Nephron (organoid): Measurements from ENCODE around the gene ZNF407.

Experiments used
- H3K27ac Mint-ChIP-seq, 3 experiments: 2 replicates each; pipeline ENCODE4 v1.8.0; 2020; ENCODE audit warnings: mixed read lengths in 3 of 3, mild to moderate bottlenecking in 2 of 3, moderate library complexity in 1 of 3
- H3K27me3 Mint-ChIP-seq: 2 replicates; pipeline ENCODE4 v1.8.0; 2021; ENCODE audit warnings: low read depth, mild to moderate bottlenecking, moderate library complexity, mixed read lengths
- H3K36me3 Mint-ChIP-seq: 2 replicates; pipeline ENCODE4 v1.8.0; 2020; ENCODE audit warnings: low read depth, mixed read lengths
- H3K4me1 Mint-ChIP-seq: 2 replicates; pipeline ENCODE4 v1.8.0; 2020; ENCODE audit warnings: mixed read lengths
- H3K4me3 Mint-ChIP-seq, 3 experiments: 2 replicates each; pipeline ENCODE4 v1.8.0; 2020; ENCODE audit warnings: mild to moderate bottlenecking in 3 of 3, mixed read lengths in 3 of 3, moderate library complexity in 2 of 3
- H3K9me3 Mint-ChIP-seq: 2 replicates; pipeline ENCODE4 v1.8.0; 2020; ENCODE audit warnings: mixed read lengths
- TF ChIP-seq, protein P1 (sequence below), 3 experiments: fragments of 200-600 bp; sonication (generic); IDR thresholded peaks; one replicate each; pipeline ENCODE4 v1.5.0; 2021; ENCODE audit warnings: antibody characterized with exemption in 3 of 3; ENCODE audit not compliant: unreplicated experiment in 3 of 3

Gene ZNF407

DNA sequence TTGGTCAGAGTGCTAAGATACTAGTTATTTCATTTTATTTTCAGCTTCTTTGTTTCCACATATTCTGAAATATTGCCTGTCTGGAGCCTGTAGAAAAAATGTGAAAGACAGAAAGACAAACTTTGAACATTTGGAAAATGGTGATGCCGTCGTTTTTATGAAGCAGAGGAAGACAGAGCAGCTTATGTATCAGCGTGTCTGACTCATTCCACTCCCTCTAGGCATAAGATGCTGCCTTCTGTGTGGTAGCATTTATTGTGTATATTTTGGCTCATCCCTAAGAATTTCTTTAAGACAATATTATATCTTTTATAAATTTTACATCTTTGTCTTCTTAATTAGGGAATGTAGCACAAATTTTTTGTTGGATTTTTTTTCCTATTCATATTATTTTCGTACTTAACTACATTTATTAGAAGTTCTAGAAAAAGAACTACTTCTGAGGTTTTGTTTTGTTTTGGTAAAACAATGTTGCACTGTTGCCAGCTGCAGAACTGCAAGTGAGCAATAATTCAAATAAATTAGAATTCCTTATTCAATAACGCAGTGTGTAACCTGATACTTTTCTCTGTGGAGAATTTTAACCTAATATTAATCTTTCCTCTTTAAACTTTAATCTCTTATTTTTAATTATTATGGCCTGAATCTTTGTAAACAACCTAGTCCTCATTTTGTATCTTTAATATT lies 300.4 kb downstream of the ZNF407 start:
- Mint-ChIP-seq H3K36me3 (no peaks in the 10 kb centered on the region), H3K27me3 (no peaks in the 10 kb centered on the region), H3K4me1 (peaks cover 37% of the 10 kb centered on the region), H3K27ac (peak overlapping the region in 2 of 3 experiments; percentile 39 to 88), H3K9me3 (no peaks in the 10 kb centered on the region), H3K4me3 (peak overlapping the region in 1 of 3 experiments; percentile 40)
- TF ChIP-seq, protein P1, sequence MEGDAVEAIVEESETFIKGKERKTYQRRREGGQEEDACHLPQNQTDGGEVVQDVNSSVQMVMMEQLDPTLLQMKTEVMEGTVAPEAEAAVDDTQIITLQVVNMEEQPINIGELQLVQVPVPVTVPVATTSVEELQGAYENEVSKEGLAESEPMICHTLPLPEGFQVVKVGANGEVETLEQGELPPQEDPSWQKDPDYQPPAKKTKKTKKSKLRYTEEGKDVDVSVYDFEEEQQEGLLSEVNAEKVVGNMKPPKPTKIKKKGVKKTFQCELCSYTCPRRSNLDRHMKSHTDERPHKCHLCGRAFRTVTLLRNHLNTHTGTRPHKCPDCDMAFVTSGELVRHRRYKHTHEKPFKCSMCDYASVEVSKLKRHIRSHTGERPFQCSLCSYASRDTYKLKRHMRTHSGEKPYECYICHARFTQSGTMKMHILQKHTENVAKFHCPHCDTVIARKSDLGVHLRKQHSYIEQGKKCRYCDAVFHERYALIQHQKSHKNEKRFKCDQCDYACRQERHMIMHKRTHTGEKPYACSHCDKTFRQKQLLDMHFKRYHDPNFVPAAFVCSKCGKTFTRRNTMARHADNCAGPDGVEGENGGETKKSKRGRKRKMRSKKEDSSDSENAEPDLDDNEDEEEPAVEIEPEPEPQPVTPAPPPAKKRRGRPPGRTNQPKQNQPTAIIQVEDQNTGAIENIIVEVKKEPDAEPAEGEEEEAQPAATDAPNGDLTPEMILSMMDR (IDR thresholded peaks at IDR 0.05; ENCODE audit: unreplicated experiment in 3 of 3) = no peak

DNA sequence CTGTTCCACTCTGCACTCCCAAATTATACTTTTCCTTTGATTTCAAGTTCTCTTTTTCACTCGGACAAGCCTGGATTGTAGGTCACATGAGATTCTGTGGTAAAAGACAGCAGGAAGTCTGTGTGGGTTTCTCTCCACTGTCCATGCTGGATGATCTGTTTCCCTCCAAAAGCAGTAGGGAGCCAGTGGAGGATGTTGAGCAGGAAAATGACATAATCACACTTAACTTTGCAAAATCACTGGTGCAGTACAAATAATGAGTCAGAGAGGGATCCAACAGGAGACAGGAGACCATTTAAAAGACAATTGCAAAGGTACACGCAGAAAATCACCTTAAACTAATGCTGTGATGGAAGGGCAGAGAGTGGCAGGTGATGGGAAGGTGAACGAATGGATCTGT lies 301.3 kb downstream of the ZNF407 start:
- H3K4me1 Mint-ChIP-seq = peaks cover 37% of the 10 kb centered on the region
- H3K4me3 Mint-ChIP-seq = peak overlapping the region in 1 of 3 experiments; percentile 2
- no peaks in the 10 kb centered on the region for H3K9me3 Mint-ChIP-seq
- H3K27ac Mint-ChIP-seq = peak overlapping the region in 2 of 3 experiments; percentile 66 to 88
- no peaks in the 10 kb centered on the region for H3K36me3 Mint-ChIP-seq
- TF ChIP-seq, protein P1 (IDR thresholded peaks at IDR 0.05; ENCODE audit: unreplicated experiment in 3 of 3) = no peak
- H3K27me3 Mint-ChIP-seq = no peaks in the 10 kb centered on the region

DNA sequence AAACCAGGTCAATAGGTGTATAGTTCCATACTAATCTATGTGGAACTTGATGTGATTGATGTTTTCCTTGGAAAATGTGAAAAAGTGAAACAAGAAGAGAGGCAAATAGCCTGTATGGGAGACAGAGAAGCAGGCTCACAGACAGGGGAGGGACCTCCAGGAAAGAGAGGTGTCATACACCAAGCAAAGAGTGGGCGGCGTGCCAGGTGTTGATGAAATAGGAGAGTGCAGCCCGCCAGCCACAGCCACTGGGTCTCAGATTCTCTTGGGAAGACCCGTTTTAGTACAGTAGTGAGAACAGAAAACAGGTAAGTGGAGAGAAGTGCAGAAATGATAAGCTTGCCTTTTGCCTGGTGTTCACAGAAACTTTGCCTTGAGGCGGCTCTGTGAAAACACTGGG lies 301.9 kb downstream of the ZNF407 start:
- TF ChIP-seq, protein P1 (IDR thresholded peaks at IDR 0.05; ENCODE audit: unreplicated experiment in 3 of 3) = no peak
- H3K4me3 Mint-ChIP-seq = no peak overlapping the region
- peaks cover 41% of the 10 kb centered on the region for H3K4me1 Mint-ChIP-seq
- H3K9me3 Mint-ChIP-seq = no peaks in the 10 kb centered on the region
- H3K27me3 Mint-ChIP-seq = no peaks in the 10 kb centered on the region
- peak overlapping the region in 2 of 3 experiments; percentile 66 to 88 for H3K27ac Mint-ChIP-seq
- no peaks in the 10 kb centered on the region for H3K36me3 Mint-ChIP-seq

DNA sequence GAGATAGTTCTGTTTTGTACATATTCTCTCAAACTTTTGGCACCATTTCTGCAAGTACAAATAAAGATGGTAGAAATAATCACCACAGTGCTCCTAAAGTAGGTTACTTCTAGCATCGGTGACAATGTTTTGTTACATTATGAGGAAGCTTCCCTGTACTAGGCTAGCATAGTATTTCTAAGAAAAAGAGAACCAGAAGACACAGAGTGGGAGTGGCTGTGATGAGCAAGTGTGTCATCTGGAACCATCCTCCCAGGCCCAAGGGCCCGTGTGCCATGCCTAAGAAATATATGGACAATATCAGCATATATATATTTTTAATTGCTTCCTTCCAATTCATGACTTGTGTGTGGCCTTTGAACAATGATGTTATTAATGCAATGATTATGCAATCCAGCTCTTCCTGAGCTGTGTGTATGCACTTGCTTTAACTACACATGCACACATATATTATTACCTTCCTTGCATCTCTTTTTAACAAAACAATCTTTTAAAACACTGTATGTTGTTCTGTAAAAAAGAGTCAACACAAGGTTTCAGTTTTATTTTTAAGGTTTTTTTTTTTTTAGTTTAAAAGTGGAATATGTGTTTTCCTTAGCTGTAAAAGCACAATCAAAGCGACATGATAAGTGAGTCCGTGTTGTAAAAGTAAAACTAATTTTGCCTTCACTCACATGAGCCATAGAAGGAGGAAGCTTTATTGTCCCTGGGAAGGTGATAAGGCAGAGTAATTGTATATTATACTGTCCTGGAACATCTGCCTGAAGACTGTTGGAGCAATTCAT lies 303.9 kb downstream of the ZNF407 start:
- TF ChIP-seq, protein P1 (IDR thresholded peaks at IDR 0.05; ENCODE audit: unreplicated experiment in 3 of 3) = no peak
- Mint-ChIP-seq H3K27me3 (no peaks in the 10 kb centered on the region), H3K27ac (peak overlapping the region in 2 of 3 experiments; percentile 53 to 83), H3K4me3 (peak overlapping the region in 1 of 3 experiments; percentile 50), H3K4me1 (peaks cover 47% of the 10 kb centered on the region), H3K36me3 (no peaks in the 10 kb centered on the region), H3K9me3 (no peaks in the 10 kb centered on the region)

DNA sequence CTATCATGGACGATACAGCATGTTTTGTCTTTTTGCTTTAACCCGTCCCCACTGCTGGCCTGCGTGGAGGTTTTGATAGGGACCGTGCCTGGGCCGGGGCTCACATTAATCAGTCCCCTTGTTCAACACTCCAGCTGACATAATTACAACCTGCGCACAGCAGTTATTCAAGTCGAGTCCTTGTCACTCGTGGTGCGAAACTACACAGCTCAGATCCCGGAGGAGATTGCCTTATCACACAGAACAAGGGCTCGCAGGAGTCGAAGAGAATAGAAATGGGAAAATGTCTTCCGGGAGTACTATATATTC lies 304.4 kb downstream of the ZNF407 start:
- TF ChIP-seq, protein P1 (IDR thresholded peaks at IDR 0.05; ENCODE audit: unreplicated experiment in 3 of 3) = no peak
- Mint-ChIP-seq H3K27me3 (no peaks in the 10 kb centered on the region), H3K4me3 (peak overlapping the region in 1 of 3 experiments; percentile 50), H3K36me3 (no peaks in the 10 kb centered on the region), H3K27ac (peak overlapping the region in 2 of 3 experiments; percentile 53 to 83), H3K9me3 (no peaks in the 10 kb centered on the region), H3K4me1 (peaks cover 43% of the 10 kb centered on the region)
